Renal cortical epithelial cell (primary cell): ENCODE results near the gene MYO5B. TPM values are rescaled to one million over a fixed set of nuclear protein-coding genes. Genes with fewer than 3 reads are reported as not detected.
A peak's percentile ranks its signal among the peaks of the same experiment; 100 is the strongest.
"Not testable (repeated sequence)": the region's sequence is repeated elsewhere in the genome, so short reads cannot be mapped to it uniquely, and the experiment has no call there.

Source experiments
- DNase-seq: peaks from one replicate; pipeline ENCODE4 v3.0.0-alpha.2; 2011; ENCODE audit warnings: low read depth
- total RNA-seq: library from RNA; depleted of rRNA; stranded (reverse); fragments of >200 nt; gene quantifications from 2 replicates; pipeline ENCODE4 v1.2.3, GENCODE V29; 2014

MYO5B gene
- total RNA-seq, result 50.0 and 79.2 TPM in 2 replicates

DNA sequence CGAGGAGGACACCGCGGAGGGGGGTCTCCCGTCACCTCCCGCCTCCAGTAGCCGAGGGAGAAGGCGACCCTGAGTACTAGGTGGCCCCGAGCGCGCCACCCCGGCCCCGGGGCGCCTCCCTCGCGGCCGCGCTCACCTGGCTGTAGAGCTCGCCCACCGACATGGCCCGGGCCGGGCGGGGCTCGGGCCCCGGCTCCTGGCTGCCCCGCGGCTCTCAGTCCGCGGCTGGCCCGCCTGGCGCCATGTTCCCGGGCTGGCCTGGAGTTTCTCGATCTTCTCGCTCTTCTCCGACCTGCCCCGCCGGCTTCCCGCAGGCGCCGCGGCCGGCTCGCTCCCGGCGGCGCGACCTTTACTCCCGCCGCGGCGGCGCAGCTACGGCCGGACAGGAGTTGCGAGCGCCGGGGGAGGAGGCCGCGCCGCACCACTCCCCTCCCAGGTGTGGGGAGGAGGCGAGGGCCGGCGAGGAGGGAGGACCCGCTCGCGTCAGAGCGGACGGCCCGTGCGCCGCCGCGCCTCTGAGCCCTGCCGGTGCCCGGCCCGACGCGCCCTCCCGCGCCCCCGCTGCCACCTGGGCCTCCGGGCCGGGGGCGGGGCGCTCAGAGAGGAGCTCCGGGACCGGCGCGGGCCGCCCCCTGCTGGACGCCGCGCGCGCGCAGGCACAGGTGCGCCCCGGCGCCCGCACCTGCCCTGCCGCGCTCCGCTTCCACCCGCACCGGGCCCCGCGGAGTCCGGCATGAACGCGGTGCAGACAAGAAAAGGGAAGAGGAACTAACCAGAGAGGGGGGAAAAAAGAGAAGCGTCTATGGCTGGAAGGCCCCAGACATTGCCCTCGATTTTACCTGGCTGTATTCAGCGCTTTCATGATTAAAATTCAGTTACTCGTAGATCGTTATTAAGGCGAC is at the start of gene MYO5B:
Gene MYO5B (minus strand): TSS at position 517 of the 902 bp plus-strand sequence. CDS start 354 bp downstream, at position 163.
- peak; percentile 21 for DNase-seq

DNA sequence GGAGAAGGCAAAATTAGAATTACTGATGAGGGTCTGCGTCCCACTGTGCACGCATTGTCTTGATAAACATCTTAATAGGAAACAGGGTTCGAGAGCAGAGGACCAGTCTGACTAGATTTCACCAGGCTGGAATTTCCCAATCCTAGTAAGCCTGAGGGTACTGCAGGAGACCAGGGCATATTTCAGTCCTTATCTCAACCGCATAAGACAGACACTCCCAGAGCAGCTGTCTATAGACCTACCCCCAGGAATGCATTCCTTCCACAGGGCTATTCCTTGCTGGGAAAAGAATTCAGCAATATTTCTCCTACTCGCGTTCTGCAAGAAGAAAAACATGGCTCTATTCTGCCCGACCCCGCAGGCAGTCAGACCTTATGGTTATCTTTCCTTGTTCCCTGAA is 46.8 kb upstream of the MYO5B start:
- DNase-seq, result not testable (repeated sequence)

GRCh38 chr18:50240080-50240563 is 45.2 kb upstream of the MYO5B start:
- DNase-seq, result peak; percentile 53

DNA sequence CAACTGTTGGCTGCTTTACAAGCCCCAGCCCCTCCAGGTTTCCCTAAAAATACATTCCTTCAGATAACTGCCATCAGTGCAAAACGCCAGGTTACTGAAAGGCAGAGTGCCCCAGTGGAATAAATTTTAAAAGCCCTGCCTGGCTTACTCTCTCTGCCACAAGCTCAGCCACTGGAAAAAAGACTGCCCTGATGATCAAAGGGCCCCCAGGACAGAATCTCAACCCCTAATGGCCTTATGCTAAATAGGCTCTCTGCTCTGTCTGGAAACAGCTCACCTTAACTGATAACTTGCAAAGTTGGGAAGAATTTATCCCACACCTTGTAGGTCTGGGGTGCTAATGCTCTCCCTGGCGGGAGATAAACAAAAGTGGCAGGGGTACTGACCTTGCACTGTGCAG is 37.5 kb upstream of the MYO5B start:
- DNase-seq, result no peak

DNA sequence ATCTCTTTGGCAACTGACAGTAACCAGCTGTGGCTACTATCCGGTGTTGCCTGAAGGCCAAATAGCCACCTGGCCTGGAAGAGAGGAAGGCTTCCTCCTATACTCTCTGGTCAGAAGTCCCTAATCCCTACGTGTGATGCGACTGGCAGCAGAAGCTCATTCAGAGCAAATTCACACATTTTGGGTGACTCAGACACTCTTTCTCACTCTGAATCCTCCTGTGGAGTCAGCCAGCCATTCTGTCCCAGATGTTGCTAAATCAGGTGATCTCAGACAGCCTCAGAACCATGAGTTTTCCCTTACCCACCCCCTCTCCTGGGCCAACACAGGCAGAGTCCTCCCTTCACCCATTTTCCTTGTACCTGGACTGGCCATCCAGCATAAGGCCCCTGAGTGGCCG is 36.7 kb upstream of the MYO5B start:
- peak; percentile 62 for DNase-seq

GRCh38 chr18:50220249-50220648 is 25.3 kb upstream of the MYO5B start:
- not testable (repeated sequence) for DNase-seq

DNA sequence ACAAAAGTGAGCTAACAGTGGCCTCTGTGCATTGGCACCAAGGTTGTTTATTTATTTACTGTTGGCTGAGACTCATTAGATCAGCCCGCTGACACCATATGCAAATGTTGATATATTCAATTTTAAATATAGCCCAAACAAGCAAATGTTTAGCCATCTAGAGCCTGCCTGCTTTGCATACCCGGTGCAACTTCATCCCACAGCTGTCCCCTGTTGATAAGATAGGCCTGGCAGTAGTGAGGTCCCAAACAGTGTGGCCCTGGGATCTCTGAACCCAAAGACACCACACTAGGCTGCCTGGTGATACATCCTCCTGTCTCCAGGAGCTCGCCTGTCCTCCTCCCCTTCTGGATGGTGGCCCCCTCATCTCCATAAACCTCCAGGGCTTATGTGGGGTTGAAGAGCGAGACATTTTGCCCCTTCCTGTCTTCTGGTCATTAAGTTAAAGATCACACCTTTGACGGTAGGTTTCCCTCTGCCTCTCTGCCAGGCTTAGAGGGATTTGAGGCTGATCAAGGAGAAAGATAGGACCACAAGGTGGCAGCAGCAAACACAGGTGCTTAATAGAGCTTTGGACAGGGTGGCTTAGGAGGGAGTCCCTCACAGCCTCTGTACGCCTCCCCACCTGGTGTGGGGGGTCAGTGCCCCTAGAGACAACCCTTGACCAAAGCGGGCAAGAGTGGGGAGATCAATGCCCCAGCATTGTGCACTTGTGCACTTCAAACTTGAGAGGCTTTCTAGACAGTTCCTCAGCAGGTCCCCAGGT is 23.7 kb upstream of the MYO5B start:
- peak; percentile 35 for DNase-seq

DNA sequence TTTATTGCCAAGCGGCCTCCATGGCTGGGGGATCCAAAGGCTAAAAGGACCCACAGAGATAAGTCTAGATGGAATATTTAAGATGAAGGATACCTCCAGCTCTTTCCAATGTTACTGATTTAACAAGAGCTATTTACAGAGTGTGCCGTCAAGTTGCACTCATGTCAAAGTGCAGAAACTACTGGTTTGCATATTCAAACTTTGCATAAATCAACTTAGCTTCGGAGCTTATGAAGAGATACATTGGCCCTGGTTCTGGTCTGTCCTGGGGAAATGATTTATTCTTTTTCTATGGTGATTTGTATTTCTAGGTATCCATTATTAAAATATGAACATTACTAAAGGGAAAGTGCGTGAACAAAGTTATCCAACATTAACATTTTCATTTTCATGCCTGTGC is 14.4 kb upstream of the MYO5B start:
- DNase-seq, result no peak

DNA sequence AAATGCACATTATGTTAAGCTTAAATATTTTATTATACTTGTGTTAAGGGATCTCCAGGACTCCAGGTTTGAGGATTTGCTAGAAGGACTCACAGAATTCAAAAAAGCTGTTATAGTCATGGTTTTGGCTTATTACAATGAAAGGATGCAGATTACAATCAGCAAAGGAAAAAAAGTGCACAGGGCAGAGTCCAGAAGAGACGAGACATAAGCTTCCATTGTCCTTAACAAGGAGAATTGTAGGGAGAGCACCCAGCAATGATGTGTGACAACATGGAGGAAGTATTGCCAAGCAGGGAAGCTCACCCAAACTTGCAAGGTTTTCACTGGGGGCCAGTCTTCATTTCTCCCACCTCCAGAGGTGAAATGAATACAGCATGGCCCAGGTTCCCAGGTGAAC is 12.8 kb upstream of the MYO5B start:
- no peak for DNase-seq

GRCh38 chr18:50203801-50204604 is 9.1 kb upstream of the MYO5B start:
- peak; percentile 30 for DNase-seq

GRCh38 chr18:50201476-50202018 is 6.6 kb upstream of the MYO5B start:
- no peak for DNase-seq

GRCh38 chr18:50199921-50200320 is 5.0 kb upstream of the MYO5B start:
- DNase-seq, result no peak

DNA sequence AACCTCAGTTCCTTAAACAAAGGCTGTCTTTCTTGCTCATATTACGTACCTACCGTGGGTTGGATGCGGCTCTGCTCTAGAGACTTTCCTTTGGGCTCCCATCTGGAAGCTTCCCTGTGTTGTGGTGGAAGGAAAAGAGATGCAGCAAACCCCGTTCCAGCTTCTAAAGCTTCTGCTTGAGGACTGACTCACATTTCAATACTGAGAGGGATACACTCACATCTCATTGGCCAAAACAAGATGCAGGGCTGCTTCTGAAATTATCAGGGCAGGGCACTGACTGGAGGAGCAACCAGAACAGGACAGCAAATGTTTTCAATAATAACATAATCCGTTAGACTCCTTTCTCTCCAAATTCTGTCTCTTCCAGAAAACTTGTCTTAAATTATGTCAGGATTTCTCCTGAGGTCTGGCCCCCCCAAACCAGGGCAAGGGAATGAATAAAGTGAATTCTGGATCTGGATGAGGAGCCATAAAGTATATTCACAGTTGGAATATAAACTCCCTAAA is 4.5 kb upstream of the MYO5B start:
- DNase-seq, result no peak

- DNase-seq, result no peak
Observed at GRCh38 chr18:50196261-50196660, 1.3 kb upstream of the MYO5B start.

- no peak for DNase-seq
Observed at GRCh38 chr18:50195689-50196088, 742 bp upstream of the MYO5B start.

DNA sequence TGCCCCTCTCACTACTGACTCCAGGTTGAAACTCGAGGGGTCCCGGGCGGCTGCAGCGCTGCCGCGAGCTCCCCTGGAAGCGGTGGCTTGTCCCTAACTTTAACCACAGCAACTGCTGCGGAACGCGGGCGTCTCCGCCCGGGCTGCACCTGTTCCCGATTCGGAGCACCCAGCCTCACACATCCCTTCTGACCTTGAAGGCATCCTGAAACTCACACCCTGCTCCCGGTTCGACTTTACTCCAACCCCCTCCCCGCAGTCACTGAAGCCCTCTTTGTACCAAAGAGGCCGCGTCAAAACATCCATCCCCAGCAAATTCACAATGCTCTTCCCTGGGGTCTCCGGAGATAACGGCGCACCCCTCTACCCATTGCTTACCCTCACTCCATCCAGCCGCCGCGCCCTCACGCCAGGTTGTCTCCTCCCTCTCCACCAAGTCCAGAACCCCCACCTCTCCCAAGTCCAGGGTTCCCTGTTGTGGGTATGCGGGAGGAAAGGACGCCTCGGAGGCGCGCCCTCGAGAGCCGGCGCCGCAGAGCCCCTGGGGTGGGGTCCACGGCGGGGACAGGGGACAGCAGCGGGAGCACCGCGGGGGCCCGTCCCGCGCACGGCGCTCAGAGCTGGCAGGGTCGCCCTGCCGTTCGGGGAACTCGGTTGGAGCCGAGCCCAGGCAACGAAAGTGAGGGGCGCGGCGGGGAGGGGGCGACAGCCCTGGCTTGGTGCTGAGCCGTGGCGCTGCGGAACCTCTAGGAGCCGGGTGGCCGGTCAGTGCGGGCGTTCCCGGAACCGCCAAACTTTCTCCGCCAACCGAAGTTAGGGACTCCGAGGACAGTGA is 934 bp downstream of the MYO5B start:
- DNase-seq, result no peak

- DNase-seq, result peak; percentile 15
Observed at GRCh38 chr18:50192995-50193795, 1.8 kb downstream of the MYO5B start.

GRCh38 chr18:50190926-50191325 is 4.0 kb downstream of the MYO5B start:
- peak; percentile 63 for DNase-seq

DNA sequence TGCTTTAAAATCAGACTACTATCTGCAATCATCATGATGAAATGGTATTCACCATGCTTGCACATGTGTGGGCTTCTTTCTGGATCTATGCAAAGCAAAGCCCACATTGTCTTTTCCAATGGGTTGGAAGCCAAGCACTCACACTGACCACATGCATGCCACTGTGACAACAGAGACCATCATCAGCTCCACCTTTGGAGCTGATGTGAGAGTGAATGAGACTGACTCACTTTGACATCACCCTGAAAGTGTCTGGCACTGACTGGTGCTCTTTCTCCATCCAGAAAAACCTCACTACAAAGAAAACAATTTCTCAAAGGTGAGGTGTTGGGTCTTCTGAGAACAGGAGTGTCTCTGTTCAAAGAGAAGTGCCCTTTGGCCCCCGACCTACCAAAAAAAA is 4.7 kb downstream of the MYO5B start:
- DNase-seq, result peak; percentile 82

GRCh38 chr18:50189160-50189559 is 5.8 kb downstream of the MYO5B start:
- DNase-seq, result no peak
